Sigmoid colon (tissue), 4 donors: ENCODE data around the gene SYNE2.

Experiments used
- CTCF ChIP-seq, 4 experiments: fragments of 450-650 bp in 3 of 4; fragments of 200-600 bp in 1 of 4; IDR thresholded peaks; one replicate each; pipeline ENCODE4 v1.5.1; 2016 to 2019; ENCODE audit warnings: antibody characterized with exemption in 4 of 4, mild to moderate bottlenecking in 3 of 4, moderate library complexity in 2 of 4
- EP300 ChIP-seq, 4 donors: sonication (generic); formaldehyde crosslinking; IDR thresholded peaks; one replicate each; pipeline ENCODE4 v1.6.1; 2017; ENCODE audit warnings: antibody characterized with exemption in 4 of 4
- POLR2A ChIP-seq, 2 donors: fragments of 450-650 bp; IDR thresholded peaks; one replicate each; pipeline ENCODE4 v1.6.1; 2016; ENCODE audit warnings: antibody characterized with exemption in 2 of 2, mild to moderate bottlenecking in 2 of 2, moderate library complexity in 2 of 2
- POLR2AphosphoS5 ChIP-seq, 4 donors: sonication (generic); formaldehyde crosslinking; IDR thresholded peaks; one replicate each; pipeline ENCODE4 v1.6.1; 2017; ENCODE audit warnings: antibody characterized with exemption in 4 of 4

GRCh38 chr14:64238631-64239030 is 385.8 kb downstream of the SYNE2 start:
- TF ChIP-seq CTCF (IDR thresholded peaks at IDR 0.05) (no peak), POLR2A (IDR thresholded peaks at IDR 0.05) (no peak), EP300 (IDR thresholded peaks at IDR 0.05) (no peak), POLR2AphosphoS5 (IDR thresholded peaks at IDR 0.05) (no peak)
